OCI-LY1 (cell line): Measurements from ENCODE around the gene BAIAP2L2.
"Not testable (repeated sequence)": the region's sequence is repeated elsewhere in the genome, so short reads cannot be mapped to it uniquely, and the experiment has no call there.

Experiments used
- H2AFZ ChIP-seq: fragments of 200-600 bp; sonication (generic), shearing (Covaris generic); 2 replicates; pipeline ENCODE4 v1.6.0; 2014; ENCODE audit warnings: antibody characterized with exemption, mild to moderate bottlenecking, low read length
- H3F3A ChIP-seq: fragments of 200-600 bp; sonication (generic), shearing (Covaris generic); 2 replicates; pipeline ENCODE4 v1.6.0; 2014; ENCODE audit warnings: mild to moderate bottlenecking, antibody characterized with exemption, low read length, moderate library complexity; ENCODE audit not compliant: insufficient read depth
- H3K27ac ChIP-seq: fragments of 200-600 bp; sonication (generic); 2 replicates; pipeline ENCODE4 v1.5.1; 2014; ENCODE audit warnings: low read length, mixed run types, mild to moderate bottlenecking, low read depth; ENCODE audit not compliant: poor library complexity, severe bottlenecking
- H3K27me3 ChIP-seq: fragments of 200-600 bp; sonication (generic); 2 replicates; pipeline ENCODE4 v1.6.0; 2014; ENCODE audit warnings: antibody characterized with exemption, mild to moderate bottlenecking, low read length, moderate library complexity; ENCODE audit not compliant: insufficient read depth
- H3K36me3 ChIP-seq: fragments of 200-600 bp; sonication (generic); 2 replicates; pipeline ENCODE4 v1.6.1; 2014; ENCODE audit warnings: mild to moderate bottlenecking, antibody characterized with exemption, low read length, moderate library complexity, mixed read lengths; ENCODE audit not compliant: insufficient read depth
- H3K4me1 ChIP-seq: fragments of 200-600 bp; sonication (generic); 2 replicates; pipeline ENCODE4 v1.5.1; 2014; ENCODE audit warnings: mild to moderate bottlenecking, low read length, moderate library complexity; ENCODE audit not compliant: insufficient read depth, severe bottlenecking
- H3K4me2 ChIP-seq: fragments of 200-600 bp; sonication (generic), shearing (Covaris generic); 2 replicates; pipeline ENCODE4 v1.6.1; 2014; ENCODE audit warnings: low read length
- H3K4me3 ChIP-seq: fragments of 200-600 bp; sonication (generic); 2 replicates; pipeline ENCODE4 v1.5.1; 2014; ENCODE audit warnings: low read length, low read depth, mild to moderate bottlenecking, mixed read lengths; ENCODE audit not compliant: poor library complexity, severe bottlenecking
- H3K79me2 ChIP-seq: fragments of 200-600 bp; shearing (Covaris generic); 2 replicates; pipeline ENCODE4 v1.6.1; 2016; ENCODE audit warnings: mixed run types, low read length, mixed read lengths; ENCODE audit not compliant: insufficient read depth
- H3K9ac ChIP-seq: fragments of 200-600 bp; sonication (generic), shearing (Covaris generic); 2 replicates; pipeline ENCODE4 v1.6.1; 2014; ENCODE audit warnings: mild to moderate bottlenecking, low read length, mixed read lengths
- H3K9me2 ChIP-seq: fragments of 200-600 bp; sonication (generic), shearing (Covaris generic); 2 replicates; pipeline ENCODE4 v1.6.1; 2014; ENCODE audit warnings: low read depth, mild to moderate bottlenecking, low read length, mixed read lengths
- H3K9me3 ChIP-seq: fragments of 200-600 bp; shearing (Covaris generic); 2 replicates; pipeline ENCODE4 v1.6.1; 2014; ENCODE audit warnings: low read length, mixed read lengths
- H4K20me1 ChIP-seq: fragments of 200-600 bp; sonication (generic), shearing (Covaris generic); 2 replicates; pipeline ENCODE4 v1.6.0; 2016; ENCODE audit warnings: mild to moderate bottlenecking, low read length; ENCODE audit not compliant: insufficient read depth
- EZH2 ChIP-seq: fragments of 200-600 bp; sonication (generic), shearing (Covaris generic); IDR thresholded peaks from 2 replicates; pipeline ENCODE4 v1.8.0; 2017; ENCODE audit warnings: borderline replicate concordance, mixed run types, mild to moderate bottlenecking, antibody characterized with exemption, low read length, moderate library complexity, mixed read lengths
- TF ChIP-seq, protein P1 (sequence below): fragments of 200-600 bp; sonication (generic), shearing (Covaris generic); IDR thresholded peaks from 2 replicates; pipeline ENCODE4 v1.5.1; 2017; ENCODE audit warnings: mild to moderate bottlenecking, antibody characterized with exemption, low read length, moderate library complexity, mixed read lengths

Gene BAIAP2L2, protein sequence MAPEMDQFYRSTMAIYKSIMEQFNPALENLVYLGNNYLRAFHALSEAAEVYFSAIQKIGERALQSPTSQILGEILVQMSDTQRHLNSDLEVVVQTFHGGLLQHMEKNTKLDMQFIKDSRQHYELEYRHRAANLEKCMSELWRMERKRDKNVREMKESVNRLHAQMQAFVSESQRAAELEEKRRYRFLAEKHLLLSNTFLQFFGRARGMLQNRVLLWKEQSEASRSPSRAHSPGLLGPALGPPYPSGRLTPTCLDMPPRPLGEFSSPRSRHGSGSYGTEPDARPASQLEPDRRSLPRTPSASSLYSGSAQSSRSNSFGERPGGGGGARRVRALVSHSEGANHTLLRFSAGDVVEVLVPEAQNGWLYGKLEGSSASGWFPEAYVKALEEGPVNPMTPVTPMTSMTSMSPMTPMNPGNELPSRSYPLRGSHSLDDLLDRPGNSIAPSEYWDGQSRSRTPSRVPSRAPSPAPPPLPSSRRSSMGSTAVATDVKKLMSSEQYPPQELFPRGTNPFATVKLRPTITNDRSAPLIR

DNA sequence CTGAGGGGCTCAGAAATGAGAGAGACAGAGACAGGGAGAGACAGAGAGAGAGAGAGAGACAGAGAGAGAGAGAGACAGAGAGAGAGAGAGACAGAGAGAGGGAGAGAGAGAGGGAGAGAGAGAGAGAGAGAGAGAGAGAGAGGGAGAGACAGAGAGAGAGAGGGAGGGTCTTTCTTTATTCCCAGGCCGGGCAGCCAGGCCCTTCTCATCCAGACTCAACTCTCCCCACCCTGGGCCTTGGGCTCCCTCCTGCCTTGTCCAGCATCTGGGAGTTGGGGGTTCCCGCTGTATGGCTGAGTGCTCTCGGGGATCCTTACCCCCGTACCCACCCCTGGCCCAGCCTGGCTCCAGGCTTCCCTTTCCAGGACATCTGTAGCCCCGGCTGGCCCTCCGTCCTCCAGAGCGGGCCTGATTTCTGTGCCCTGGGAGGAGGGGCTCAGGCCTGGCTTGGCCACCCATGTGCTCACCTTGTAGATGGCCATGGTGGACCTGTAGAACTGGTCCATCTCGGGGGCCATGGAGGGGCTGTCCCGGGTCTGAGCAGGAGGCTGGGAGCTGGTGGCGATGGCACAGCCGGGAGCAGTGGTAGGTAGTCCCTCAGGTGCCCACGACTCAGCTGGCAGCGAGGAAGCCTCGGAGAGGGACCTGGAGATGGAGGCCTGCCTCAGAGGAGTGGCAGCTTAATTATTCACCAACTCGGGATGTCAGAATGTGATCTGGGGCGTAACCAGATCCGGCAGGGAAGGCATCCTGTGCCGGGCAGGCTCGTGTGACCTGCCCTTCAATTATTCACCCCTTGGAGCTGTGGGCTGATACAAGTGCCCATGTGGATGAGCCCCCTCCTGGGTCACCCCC lies at the start of gene BAIAP2L2:
BAIAP2L2 (minus strand) TSS at position 677 of the 855 bp plus-strand sequence; CDS start at position 518, 159 bp downstream.
- Histone ChIP-seq H4K20me1 (no peaks in the 10 kb centered on the region), H3K27ac (no peak within 1 kb of the TSS), H3K27me3 (no peaks in the 10 kb centered on the region), H3K79me2 (no peaks in the 10 kb centered on the region), H2AFZ (no peak within 1 kb of the TSS), H3K9ac (no peak within 1 kb of the TSS), H3K4me3 (no peak within 1 kb of the TSS), H3K4me1 (no peaks in the 10 kb centered on the region), H3K9me3 (no peaks in the 10 kb centered on the region), H3K36me3 (no peaks in the 10 kb centered on the region), H3K9me2 (no peaks in the 10 kb centered on the region), H3K4me2 (no peak within 1 kb of the TSS), H3F3A (no peaks in the 10 kb centered on the region)
- no peak for TF ChIP-seq EZH2
- TF ChIP-seq, protein P1, sequence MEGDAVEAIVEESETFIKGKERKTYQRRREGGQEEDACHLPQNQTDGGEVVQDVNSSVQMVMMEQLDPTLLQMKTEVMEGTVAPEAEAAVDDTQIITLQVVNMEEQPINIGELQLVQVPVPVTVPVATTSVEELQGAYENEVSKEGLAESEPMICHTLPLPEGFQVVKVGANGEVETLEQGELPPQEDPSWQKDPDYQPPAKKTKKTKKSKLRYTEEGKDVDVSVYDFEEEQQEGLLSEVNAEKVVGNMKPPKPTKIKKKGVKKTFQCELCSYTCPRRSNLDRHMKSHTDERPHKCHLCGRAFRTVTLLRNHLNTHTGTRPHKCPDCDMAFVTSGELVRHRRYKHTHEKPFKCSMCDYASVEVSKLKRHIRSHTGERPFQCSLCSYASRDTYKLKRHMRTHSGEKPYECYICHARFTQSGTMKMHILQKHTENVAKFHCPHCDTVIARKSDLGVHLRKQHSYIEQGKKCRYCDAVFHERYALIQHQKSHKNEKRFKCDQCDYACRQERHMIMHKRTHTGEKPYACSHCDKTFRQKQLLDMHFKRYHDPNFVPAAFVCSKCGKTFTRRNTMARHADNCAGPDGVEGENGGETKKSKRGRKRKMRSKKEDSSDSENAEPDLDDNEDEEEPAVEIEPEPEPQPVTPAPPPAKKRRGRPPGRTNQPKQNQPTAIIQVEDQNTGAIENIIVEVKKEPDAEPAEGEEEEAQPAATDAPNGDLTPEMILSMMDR, result no peak

- Histone ChIP-seq H3K27me3 (no peaks in the 10 kb centered on the region), H3K4me3 (no peak overlapping the region), H3K4me1 (no peaks in the 10 kb centered on the region), H3F3A (no peaks in the 10 kb centered on the region), H3K36me3 (no peaks in the 10 kb centered on the region), H3K9me3 (no peaks in the 10 kb centered on the region), H3K9ac (no peak overlapping the region), H4K20me1 (no peaks in the 10 kb centered on the region), H2AFZ (no peak overlapping the region), H3K79me2 (no peaks in the 10 kb centered on the region), H3K9me2 (no peaks in the 10 kb centered on the region), H3K4me2 (no peak overlapping the region), H3K27ac (no peak overlapping the region)
- TF ChIP-seq, protein P1, result no peak
- no peak for TF ChIP-seq EZH2
Measured at GRCh38 chr22:38155703-38156102, 45.2 kb upstream of the BAIAP2L2 start.

DNA sequence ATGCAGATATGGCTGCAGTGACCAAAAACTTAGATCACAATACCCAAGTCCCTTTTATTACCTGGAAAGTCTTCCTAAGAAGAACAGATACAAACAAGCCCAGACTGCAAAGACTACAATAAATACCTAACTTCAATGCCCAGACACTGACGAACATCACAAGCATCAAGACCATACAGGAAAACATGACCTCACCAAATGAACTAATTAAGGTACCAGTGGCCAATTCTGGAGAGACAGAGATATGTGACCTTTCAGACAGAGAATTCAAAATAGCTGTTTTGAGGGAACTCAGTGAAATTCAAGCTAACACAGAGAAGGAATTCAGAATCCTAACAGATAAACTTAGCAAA lies 44.1 kb upstream of the BAIAP2L2 start:
- H3K4me1 ChIP-seq, H3F3A ChIP-seq, H2AFZ ChIP-seq, H3K27ac ChIP-seq, H3K9ac ChIP-seq, H3K4me2 ChIP-seq, H3K4me3 ChIP-seq, H4K20me1 ChIP-seq, H3K27me3 ChIP-seq, H3K36me3 ChIP-seq, H3K9me3 ChIP-seq, H3K79me2 ChIP-seq, H3K9me2 ChIP-seq: not testable (repeated sequence)
